ENCODE data around the gene HIRA.

DNA sequence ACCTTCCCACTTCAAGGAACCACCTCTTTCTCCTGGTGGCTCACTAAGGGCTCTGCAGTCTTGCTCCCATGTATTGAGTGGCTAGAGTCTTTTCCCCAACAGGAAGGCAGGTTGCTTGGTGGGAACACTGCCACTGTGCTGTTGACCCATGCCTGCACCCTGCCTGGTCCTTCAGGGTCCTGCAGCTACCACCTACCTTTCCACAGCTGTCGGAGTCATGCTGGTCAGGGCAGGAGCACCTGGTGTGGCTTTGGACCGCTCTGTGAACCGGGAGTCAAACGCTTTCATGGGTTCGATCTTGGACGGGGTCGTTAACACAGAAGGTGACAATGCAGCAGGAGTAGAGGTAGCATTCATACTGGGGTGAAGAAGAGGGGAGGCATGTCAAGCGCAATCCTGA lies 56.1 kb downstream of the HIRA start:
- TF ChIP-seq REST (IDR thresholded peaks at IDR 0.05; ENCODE audit: insufficient read depth in 1 of 2, low read depth in 2 of 2, low read length in 1 of 2): no peak
- TF ChIP-seq CTCF (IDR thresholded peaks at IDR 0.05): no peak
- no peak for TF ChIP-seq SIN3A (IDR thresholded peaks at IDR 0.05; ENCODE audit: borderline replicate concordance, insufficient read depth, low read depth, low read length)
